ENCODE data around the gene IFITM10.
"Not testable (repeated sequence)": the region's sequence is repeated elsewhere in the genome, so short reads cannot be mapped to it uniquely, and the experiment has no call there.

The IFITM10 gene

GRCh38 chr11:1777737-1778136 is 27.3 kb upstream of the IFITM10 start:
- DNase-seq: no peak

GRCh38 chr11:1776944-1777715 is 26.7 kb upstream of the IFITM10 start:
- no peak for DNase-seq

DNA sequence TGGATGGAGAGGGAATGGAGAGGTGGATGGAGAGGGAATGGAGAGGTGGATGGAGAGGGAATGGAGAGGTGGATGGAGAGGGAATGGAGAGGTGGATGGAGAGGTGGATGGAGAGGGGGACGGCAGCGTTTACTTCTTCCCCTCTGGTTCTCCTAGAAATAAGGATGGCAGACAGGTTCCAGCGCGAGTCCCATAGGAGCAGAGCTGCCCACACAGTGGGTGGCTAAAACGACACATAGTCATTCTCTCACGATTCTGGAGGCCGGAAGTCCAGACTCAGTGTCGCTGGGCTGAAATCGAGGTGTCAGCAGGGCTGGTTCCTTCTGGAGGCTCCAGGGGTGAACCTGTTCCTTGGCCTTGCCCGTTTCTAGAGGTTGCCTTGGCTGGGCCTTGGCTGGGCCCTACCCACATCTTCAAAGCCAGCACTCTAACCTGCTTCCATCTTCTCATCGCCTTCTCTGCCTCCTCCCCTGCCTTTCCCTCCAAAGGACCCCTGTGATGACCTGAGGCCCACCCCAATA is 26.0 kb upstream of the IFITM10 start:
- no peak for DNase-seq

- DNase-seq: no peak
These were observed 24.5 kb upstream of the IFITM10 start for GRCh38 chr11:1774886-1775285.

GRCh38 chr11:1773994-1774550 is 23.7 kb upstream of the IFITM10 start:
- no peak for DNase-seq

GRCh38 chr11:1773131-1773993 is 23.0 kb upstream of the IFITM10 start:
- no peak for DNase-seq

DNA sequence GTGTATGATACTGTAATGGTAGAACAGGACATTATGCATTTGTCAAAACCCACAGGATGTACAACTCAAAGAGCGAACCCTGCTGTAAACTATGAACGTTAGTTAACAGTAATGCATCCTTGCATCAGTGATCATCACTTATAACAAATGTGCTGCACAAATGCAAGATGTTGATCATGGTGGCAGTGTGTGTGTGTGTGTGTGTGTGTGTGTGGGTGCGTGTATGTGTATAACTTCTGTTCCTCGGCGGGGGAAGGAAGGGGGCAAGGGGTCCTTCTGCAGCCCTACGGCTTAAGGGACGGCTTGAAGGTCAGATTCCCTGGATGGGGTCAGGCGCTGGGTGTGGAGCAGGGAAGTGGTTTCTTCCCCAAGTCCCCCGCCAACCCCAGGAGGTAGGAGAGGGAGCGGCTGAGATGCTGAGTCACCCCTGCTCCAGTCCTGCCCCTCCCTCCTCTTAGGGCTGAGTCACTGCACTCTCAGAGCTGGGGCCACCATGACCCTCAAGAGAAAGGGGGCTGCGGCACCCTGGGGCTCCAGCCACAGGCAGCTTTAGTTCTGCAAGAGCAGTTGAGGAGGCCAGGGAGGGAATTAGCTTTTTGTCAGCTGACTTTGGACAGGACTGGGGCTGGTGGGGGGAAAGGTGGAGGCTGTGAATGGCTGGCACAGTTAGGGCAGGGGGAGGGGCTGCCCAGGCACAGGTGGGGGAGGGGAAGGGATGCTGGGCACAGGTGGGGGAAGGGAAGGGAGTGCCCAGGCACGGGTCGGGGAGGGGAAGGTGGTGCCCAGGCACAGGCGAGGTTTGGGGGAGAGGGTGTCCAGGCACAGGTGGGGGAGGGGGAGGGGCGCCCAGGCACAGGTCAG is 22.1 kb upstream of the IFITM10 start:
- no peak for DNase-seq

DNA sequence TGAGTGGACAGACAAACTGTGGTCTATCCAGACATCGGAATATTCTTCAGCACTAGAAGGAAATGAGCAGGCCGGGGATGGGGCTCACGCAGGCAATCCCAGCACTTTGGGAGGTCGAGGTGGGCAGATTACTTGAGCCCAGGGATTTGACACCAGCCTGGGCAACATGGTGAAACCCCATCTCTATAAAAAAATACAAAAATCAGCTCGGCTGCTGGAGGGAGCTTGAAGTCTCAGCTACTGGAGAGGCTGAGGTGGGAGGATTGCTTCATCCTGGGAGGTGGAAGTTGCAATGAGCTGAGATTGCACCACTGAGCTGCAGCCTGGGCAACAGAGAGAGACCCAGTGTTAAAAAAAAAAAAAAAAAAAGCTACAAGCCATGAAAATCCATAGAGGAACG is 21.3 kb upstream of the IFITM10 start:
- DNase-seq: no peak

GRCh38 chr11:1771273-1771672 is 20.9 kb upstream of the IFITM10 start:
- no peak for DNase-seq

GRCh38 chr11:1770528-1770927 is 20.1 kb upstream of the IFITM10 start:
- DNase-seq: no peak

DNA sequence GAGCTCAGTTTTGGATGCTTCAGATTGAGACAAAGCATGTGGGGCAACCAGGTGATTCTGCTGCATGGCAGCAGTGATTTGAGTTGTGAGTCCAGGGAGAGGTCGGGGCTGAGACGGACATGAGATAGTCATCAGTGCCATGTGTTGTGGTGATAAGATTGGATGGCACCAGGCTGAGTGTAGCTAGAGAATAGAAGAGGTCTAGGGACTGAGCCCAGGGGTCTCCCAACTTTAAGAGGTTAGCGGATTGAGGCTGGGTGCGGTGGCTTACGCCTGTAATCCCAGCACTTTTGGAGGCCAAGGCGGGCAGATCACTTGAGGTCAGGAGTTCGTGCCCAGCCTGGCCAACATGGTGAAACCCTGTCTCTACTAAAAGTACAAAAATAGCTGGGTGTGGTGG is 19.7 kb upstream of the IFITM10 start:
- DNase-seq: no peak

DNA sequence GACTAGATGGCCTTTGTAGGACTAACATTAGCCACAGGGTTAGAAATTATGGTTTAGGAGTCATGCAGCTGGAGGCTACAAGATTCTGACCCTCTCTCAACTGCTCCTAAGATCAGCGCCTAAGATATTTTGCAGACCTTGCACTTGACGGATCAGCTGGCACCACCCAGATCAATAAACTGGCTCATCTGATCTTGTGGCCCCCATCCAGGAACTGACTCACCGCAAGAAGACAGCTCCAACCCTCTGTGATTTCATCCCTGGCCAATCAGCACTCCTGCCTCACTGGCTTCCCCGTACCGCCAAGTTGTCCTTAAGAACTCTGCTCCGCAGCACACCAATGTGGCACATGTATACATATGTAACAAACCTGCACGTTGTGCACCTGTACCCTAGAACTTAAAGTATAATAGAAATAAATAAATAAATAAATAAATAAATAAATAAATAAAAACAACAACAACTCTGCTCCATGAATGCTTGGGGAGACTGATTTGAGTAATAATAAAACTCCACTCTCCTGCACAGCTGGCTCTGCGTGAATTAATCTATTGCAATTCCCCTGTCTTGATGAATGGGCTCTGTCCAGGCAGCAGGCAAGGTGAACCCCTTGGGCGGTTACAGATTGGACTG is 19.0 kb upstream of the IFITM10 start:
- DNase-seq: not testable (repeated sequence)

DNA sequence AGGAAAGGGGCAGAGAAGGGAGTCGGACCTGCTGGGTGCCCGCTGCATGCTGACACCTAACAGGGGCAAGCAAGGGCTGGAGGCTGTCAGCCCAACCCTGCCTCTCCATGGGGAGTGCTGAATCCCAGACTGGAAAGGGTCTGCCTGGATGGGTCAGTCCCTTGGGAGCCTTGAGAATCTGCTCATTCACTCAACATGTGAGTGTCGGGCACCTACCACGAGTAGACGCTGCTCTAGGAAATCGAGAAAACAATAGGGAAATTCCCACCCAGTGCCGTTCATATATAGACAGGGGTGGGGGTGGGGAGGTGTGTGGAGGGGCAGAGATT is 17.7 kb upstream of the IFITM10 start:
- DNase-seq: no peak

DNA sequence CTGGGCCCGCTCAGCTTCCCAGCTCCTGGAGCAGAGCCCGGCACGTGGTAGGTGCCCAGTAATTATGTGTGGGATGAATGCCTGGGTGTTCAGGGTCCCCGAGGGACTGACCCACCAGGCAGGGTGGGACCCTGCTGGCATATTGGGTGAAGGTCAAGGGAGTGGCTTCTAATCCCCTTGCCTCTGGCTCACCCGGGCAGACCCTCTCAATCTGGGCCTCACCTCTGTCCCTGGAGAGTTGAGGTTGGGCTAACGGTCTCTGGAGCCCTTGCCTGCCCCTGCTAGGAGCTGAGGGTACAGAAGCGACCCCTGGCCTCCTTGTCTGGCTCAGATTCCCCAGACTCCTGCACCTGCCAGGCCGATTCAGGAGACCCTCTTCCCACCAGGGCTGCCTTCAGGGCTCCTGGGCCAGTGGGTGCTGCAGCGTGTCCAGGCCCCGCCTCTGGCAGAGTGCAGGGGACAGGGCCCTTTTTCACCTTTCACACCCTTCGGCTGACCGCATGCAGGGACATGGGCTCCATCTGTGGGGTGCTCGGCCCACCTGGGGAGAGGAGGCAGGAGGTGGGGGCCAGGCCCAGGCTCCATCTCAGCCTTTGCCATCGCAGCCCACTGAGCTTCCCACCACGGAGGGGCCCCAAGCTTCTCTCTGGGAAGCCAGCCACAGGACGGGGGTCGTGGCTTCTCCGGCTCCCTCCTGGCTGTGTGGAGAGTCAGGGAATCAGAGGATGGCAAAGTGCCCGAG is 17.2 kb upstream of the IFITM10 start:
- DNase-seq: no peak

GRCh38 chr11:1766719-1767398 is 16.5 kb upstream of the IFITM10 start:
- DNase-seq: no peak

DNA sequence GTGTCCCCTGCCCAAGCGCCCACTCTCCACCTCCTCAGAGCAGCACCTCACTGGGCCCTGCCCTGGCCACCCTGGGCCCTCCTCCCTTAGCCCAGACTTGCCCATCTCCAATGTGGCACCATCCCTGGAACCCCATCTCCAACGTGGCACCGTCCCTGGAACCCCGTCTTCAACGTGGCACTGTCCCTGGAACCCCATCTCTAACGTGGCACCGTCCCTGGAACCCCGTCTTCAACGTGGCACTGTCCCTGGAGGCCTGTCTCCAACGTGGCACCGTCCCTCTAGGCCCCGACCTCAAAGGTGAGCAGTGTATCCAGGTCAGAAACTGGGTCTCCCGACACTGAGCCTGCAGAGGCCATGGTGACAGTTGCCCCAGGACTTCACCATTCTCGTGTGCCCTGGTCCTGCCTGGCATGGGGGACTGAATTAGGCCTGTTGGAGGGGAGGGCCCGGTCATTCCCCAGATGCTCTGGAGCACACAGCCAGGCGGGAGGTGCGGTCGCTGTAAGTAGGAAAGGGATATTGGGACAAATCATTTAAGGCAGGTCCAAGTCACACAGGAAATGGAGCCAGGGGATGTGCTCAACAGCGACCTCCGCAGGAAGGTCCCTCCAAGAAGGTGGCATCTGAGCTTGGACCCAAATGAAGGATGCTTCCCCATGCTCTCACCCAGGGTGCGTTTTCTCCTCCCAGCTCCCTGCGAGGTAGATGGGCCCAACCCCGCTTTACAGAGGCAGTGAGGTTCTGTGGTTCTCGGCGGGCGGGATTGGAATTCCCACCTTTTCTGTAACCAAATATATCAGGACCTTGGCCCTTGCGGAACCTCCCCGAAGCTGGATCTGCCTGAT is 15.7 kb upstream of the IFITM10 start:
- no peak for DNase-seq

GRCh38 chr11:1763796-1764661 is 13.6 kb upstream of the IFITM10 start, which contains the start of gene CTSD:
CTSD (minus strand) TSS chr11:1763927; CDS start chr11:1763859, 68 bp downstream.
- peak; percentile 54 for DNase-seq

DNA sequence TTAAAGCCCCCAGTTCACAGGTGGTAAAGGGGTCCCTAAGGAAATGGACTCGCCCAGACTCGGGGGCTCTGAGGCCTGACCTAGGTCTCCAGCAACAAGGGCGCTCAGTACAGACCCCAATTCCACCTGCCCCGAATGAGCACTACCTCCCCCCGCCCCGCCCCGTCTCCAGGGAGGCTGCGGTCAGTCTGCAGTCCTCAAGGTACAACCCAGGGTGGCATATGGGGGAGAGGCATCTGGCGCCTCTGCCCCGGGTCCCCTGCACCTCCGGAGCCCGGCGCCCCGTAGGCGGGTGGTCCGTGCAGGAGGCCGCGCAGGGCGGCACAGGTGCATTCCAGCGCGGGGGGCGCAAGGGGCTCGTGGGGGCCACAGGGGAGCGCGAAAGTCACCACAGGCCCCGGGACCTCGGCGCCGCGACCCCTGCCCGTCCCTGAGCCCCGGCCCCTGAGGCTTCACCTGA is 13.0 kb upstream of the IFITM10 start:
- no peak for DNase-seq

Data from NCI-H748 treated with DMSO at 0.1 percent for 48 hours (cell line).